DND-41 (cell line): ENCODE results near the gene DACH2.

Experiments used
- CTCF ChIP-seq: IDR thresholded peaks from 2 replicates; pipeline ENCODE4 v1.5.1; 2012; ENCODE audit warnings: borderline replicate concordance, low read length, moderate library complexity, mild to moderate bottlenecking; ENCODE audit not compliant: poor library complexity, severe bottlenecking; ENCODE audit errors: extremely low read depth
- EZH2 ChIP-seq: IDR thresholded peaks from 3 replicates; pipeline ENCODE4 v1.6.1; 2012; ENCODE audit warnings: borderline replicate concordance, low read depth, mild to moderate bottlenecking, moderate library complexity, low read length, inconsistent platforms; ENCODE audit not compliant: severe bottlenecking

GRCh38 chrX:86370927-86371326 is 222.7 kb downstream of the DACH2 start:
- TF ChIP-seq CTCF (no peak), EZH2 (no peak)
